GM04504 (cell line): ENCODE results near the gene SFTPA1.
"Not testable (repeated sequence)": the region's sequence is repeated elsewhere in the genome, so short reads cannot be mapped to it uniquely, and the experiment has no call there.

Source experiments
- DNase-seq: peaks from one replicate; pipeline ENCODE4 v3.0.0-alpha.2; 2012; ENCODE audit warnings: low read depth

Gene SFTPA1

GRCh38 chr10:79611193-79611976 is 646 bp downstream of the SFTPA1 start:
- peak; percentile 5 for DNase-seq

GRCh38 chr10:79615577-79615976 is 4.8 kb downstream of the SFTPA1 start:
- no peak for DNase-seq

GRCh38 chr10:79616164-79616563 is 5.4 kb downstream of the SFTPA1 start:
- no peak for DNase-seq

GRCh38 chr10:79623663-79624062 is 12.9 kb downstream of the SFTPA1 start:
- not testable (repeated sequence) for DNase-seq

- no peak for DNase-seq
These were observed 16.3 kb downstream of the SFTPA1 start for GRCh38 chr10:79627075-79627474.

GRCh38 chr10:79628083-79628482 is 17.3 kb downstream of the SFTPA1 start:
- DNase-seq = no peak

GRCh38 chr10:79628988-79629954 is 18.5 kb downstream of the SFTPA1 start:
- DNase-seq = no peak

GRCh38 chr10:79629955-79630327 is 19.2 kb downstream of the SFTPA1 start:
- no peak for DNase-seq

- not testable (repeated sequence) for DNase-seq
These were observed 26.0 kb downstream of the SFTPA1 start for GRCh38 chr10:79636654-79637199.

- no peak for DNase-seq
These were observed 27.6 kb downstream of the SFTPA1 start for GRCh38 chr10:79638318-79638717.

- DNase-seq = not testable (repeated sequence)
These were observed 42.0 kb downstream of the SFTPA1 start for GRCh38 chr10:79652695-79653094.

- DNase-seq = not testable (repeated sequence)
These were observed 52.5 kb downstream of the SFTPA1 start for GRCh38 chr10:79663287-79663686.

- not testable (repeated sequence) for DNase-seq
These were observed 53.9 kb downstream of the SFTPA1 start for GRCh38 chr10:79664686-79665085.
